ENCODE measurements around the gene GLCE.

GRCh38 chr15:69275933-69276560, 115.6 kb downstream of the GLCE start:
- TF ChIP-seq CTCF (IDR thresholded peaks at IDR 0.05; ENCODE audit: insufficient read depth, low read length, poor library complexity, severe bottlenecking) = no peak
- no peak for TF ChIP-seq EZH2phosphoT487 (conservative IDR thresholded peaks at IDR 0.05; ENCODE audit: low read length)

Data from SU-DHL-6 (cell line).